Endothelial cell of umbilical vein (primary cell): ENCODE data around the gene ABCD3.

Experiments
- EZH2 ChIP-seq: IDR thresholded peaks from 2 replicates; pipeline ENCODE4 v1.6.1; 2012; ENCODE audit warnings: borderline replicate concordance, low read depth, mild to moderate bottlenecking, moderate library complexity, low read length, inconsistent platforms; ENCODE audit not compliant: severe bottlenecking
- FOS ChIP-seq: IDR thresholded peaks from 2 replicates; pipeline ENCODE4 v1.6.1; 2011; ENCODE audit warnings: mild to moderate bottlenecking, low read length, moderate library complexity, borderline replicate concordance; ENCODE audit not compliant: insufficient read depth
- GATA2 ChIP-seq: IDR thresholded peaks from 2 replicates; pipeline ENCODE4 v1.7.0; 2011; ENCODE audit warnings: low read depth, mild to moderate bottlenecking, moderate library complexity, mixed read lengths, low read length; ENCODE audit not compliant: insufficient read length, insufficient read depth
- JUN ChIP-seq: IDR thresholded peaks from 2 replicates; pipeline ENCODE4 v1.6.1; 2011; ENCODE audit warnings: borderline replicate concordance, low read depth; ENCODE audit not compliant: insufficient read length, insufficient read depth
- MYC ChIP-seq: IDR thresholded peaks from one replicate; pipeline ENCODE4 v1.6.1; 2011; ENCODE audit warnings: mild to moderate bottlenecking, low read depth, low read length
- POLR2A ChIP-seq: IDR thresholded peaks from 2 replicates; pipeline ENCODE4 v1.6.1; 2012; ENCODE audit warnings: low read depth, mild to moderate bottlenecking, control low read depth, low read length
- POLR2AphosphoS5 ChIP-seq: IDR thresholded peaks from 2 replicates; pipeline ENCODE4 v1.6.1; 2012; ENCODE audit warnings: low read depth, mild to moderate bottlenecking, control low read depth, low read length, moderate library complexity; ENCODE audit not compliant: insufficient read depth
- TF ChIP-seq, protein P1 (sequence below), 2 donors: IDR thresholded peaks; 1 replicate in 1 of 2; 2 replicates in 1 of 2; pipeline ENCODE4 v1.5.1; 2011; ENCODE audit warnings: low read length in 2 of 2, mild to moderate bottlenecking in 2 of 2, moderate library complexity in 2 of 2, control low read depth in 1 of 2, inconsistent platforms in 1 of 2, low read depth in 1 of 2; ENCODE audit not compliant: insufficient read depth in 1 of 2; ENCODE audit errors: extremely low read depth in 1 of 2
- TF ChIP-seq, protein P2 (sequence below): IDR thresholded peaks from 2 replicates; pipeline ENCODE4 v1.6.1; 2011; ENCODE audit not compliant: insufficient read depth, insufficient read length

DNA sequence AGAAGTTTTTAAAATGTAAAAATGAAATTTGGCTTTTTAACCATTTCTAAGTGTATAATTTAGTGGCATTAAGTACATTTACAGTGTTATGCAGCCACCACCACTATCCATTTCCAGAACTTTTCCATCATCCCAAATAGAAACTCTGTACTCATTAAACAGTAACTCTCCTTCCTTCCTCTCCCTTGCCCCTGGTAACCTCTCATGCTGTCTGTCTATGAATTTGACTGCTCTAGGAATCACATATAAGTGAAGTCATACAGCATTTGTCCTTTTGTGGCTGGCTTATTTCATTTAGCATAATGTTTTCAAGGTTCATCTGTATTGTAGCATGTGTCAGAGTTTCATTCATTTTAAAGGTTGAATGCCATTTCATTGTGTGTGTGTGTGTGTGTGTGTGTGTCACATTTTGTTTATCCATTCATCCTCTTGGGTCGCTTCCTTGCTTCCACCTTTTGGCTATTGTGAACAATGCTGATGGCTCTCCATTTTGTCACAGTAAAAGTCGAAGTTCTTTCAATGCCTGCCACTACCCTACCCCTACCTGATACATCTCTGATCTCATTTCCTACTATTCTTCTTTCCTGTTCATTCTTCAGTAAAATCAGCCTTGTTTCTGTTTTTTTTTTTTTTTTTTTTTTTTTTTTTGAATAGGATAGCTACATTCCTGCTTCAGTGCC is 78.0 kb downstream of the ABCD3 start:
- TF ChIP-seq POLR2A (no peak), POLR2AphosphoS5 (no peak), EZH2 (no peak), GATA2 (no peak), MYC (no peak), FOS (no peak), JUN (no peak)
- TF ChIP-seq, protein P1, sequence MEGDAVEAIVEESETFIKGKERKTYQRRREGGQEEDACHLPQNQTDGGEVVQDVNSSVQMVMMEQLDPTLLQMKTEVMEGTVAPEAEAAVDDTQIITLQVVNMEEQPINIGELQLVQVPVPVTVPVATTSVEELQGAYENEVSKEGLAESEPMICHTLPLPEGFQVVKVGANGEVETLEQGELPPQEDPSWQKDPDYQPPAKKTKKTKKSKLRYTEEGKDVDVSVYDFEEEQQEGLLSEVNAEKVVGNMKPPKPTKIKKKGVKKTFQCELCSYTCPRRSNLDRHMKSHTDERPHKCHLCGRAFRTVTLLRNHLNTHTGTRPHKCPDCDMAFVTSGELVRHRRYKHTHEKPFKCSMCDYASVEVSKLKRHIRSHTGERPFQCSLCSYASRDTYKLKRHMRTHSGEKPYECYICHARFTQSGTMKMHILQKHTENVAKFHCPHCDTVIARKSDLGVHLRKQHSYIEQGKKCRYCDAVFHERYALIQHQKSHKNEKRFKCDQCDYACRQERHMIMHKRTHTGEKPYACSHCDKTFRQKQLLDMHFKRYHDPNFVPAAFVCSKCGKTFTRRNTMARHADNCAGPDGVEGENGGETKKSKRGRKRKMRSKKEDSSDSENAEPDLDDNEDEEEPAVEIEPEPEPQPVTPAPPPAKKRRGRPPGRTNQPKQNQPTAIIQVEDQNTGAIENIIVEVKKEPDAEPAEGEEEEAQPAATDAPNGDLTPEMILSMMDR (IDR thresholded peaks at IDR 0.05; ENCODE audit: extremely low read depth in 1 of 2, insufficient read depth in 1 of 2, low read depth in 1 of 2, low read length in 2 of 2): no peak
- TF ChIP-seq, protein P2, sequence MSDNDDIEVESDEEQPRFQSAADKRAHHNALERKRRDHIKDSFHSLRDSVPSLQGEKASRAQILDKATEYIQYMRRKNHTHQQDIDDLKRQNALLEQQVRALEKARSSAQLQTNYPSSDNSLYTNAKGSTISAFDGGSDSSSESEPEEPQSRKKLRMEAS: no peak
